Stimulated activated effector memory CD8-positive, alpha-beta T cell treated with anti-CD3 and anti-CD28 coated beads, Interleukin-12 subunit alpha, Interleukin-12 subunit beta, amount 100 ng/mL, for 72 hours (primary cell): ENCODE data around the gene NMT1.
"Not testable (repeated sequence)": the region's sequence is repeated elsewhere in the genome, so short reads cannot be mapped to it uniquely, and the experiment has no call there.

Experiments used
- ATAC-seq: fragments of 150-1000 bp; cut with Tn5 transposase; 2 replicates; pipeline ENCODE4 v1.10.0; 2021
- DNase-seq, 2 donors: peaks; one replicate each; pipeline ENCODE4 v3.0.0; 2021 to 2022; ENCODE audit warnings: low spot score in 2 of 2
- H3K27ac Mint-ChIP-seq: one replicate; pipeline ENCODE4 v1.8.0; 2022; ENCODE audit warnings: mild to moderate bottlenecking, mixed read lengths
- H3K36me3 Mint-ChIP-seq: one replicate; pipeline ENCODE4 v1.8.0; 2022; ENCODE audit warnings: mild to moderate bottlenecking, mixed read lengths
- H3K4me1 Mint-ChIP-seq: one replicate; pipeline ENCODE4 v1.8.0; 2022; ENCODE audit warnings: mixed read lengths
- H3K4me3 Mint-ChIP-seq: one replicate; pipeline ENCODE4 v1.8.0; 2022; ENCODE audit warnings: mild to moderate bottlenecking, mixed read lengths
- H3K9me3 Mint-ChIP-seq: one replicate; pipeline ENCODE4 v1.8.0; 2022; ENCODE audit warnings: mixed read lengths

NMT1 gene

DNA sequence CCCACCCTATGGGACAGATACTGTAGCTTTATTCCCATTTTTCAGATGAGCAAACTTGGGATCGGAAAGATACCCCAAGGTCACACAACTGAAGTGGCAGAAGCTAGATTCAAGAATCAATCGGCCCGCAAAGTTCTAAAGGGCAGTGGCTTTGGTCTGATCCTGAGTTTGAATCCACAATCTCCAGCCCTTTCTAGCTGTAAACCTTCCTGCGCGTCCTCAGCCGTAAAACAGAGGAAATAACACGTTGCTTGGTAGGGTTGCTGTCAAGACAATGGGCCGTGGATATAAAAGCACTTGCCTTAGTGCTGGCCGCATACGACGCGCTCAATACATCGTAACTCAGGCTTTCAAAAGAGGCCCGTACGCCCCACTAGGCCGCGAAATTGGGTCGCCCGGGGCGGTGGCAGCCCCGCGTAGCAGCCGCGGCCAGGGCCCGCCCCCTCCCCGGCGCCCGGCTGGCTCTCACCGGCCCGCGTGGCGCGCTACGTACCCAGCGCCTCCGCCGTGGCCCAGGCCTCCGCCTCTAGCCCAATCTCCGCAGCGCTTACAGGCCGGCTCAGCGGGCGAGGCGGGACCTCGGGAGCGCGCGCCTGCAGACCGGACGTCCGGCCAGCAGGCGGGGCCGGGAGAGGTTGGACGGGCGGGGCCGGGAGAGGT, 9.9 kb upstream of the NMT1 start, which contains the start of gene DCAKD:
Gene DCAKD (minus strand): TSS at position 573 of the 660 bp plus-strand sequence. CDS start 16,747 bp downstream, outside the sequence.
- peak; percentile 84 to 91 for DNase-seq
- Mint-ChIP-seq H3K4me1 (peaks cover 34% of the 10 kb centered on the region), H3K9me3 (no peaks in the 10 kb centered on the region), H3K27ac (peak within 1 kb of the TSS; percentile 98), H3K36me3 (peaks cover 16% of the 10 kb centered on the region), H3K4me3 (peak within 1 kb of the TSS; percentile 95)
- peak; percentile 98 for ATAC-seq

DNA sequence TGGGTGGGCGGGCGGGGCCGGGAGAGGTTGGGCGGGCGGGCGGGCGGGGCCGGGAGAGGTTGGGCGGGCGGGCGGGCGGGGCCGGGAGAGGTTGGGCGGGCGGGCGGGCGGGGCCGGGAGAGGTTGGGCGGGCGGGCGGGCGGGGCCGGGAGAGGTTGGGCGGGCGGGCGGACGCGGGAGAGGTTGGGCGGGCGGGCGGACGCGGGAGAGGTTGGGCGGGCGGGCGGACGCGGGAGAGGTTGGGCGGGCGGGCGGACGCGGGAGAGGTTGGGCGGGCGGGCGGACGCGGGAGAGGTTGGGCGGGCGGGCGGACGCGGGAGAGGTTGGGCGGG, 9.4 kb upstream of the NMT1 start:
- not testable (repeated sequence) for H3K9me3 Mint-ChIP-seq, H3K27ac Mint-ChIP-seq, ATAC-seq, DNase-seq
- Mint-ChIP-seq H3K4me1 (peaks cover 30% of the 10 kb centered on the region), H3K36me3 (peaks cover 16% of the 10 kb centered on the region), H3K4me3 (peak overlapping the region; percentile 95)

DNA sequence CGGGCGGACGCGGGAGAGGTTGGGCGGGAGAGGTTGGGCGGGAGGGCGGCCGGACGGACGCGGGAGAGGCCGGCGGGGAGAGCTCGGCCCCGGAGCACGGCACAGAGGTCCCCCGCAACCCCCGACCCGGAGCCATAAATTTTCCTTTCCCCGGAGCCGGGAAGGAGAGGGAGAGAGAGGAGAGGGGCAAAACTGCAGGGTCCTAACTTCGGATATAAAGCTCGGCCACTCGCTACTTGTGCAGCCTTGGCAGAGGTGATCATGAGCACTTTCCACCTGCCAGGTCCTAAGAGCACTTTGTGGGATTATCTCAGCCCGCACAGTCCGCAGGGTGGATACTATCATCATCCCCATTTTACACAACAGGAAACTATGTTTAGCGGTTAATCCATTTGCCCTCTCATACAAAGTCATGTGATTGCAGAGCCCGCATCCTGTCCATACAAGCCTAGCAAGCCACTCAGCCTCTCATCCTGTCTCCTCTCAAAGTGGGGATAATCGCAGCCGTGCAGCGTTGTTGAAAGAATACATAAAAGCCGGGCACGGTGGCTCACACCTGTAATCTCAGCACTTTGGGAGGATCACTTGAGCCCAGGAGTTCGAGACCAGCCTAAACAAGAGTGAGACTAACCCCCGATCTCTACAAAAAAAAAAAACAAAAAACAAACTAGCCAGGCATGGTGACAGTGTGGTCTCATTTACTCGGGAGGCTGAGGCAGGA, 8.9 kb upstream of the NMT1 start:
- peak overlapping the region; percentile 86 for H3K27ac Mint-ChIP-seq
- DNase-seq (peak; percentile 17 to 77), ATAC-seq (peak; percentile 67)
- H3K9me3 Mint-ChIP-seq: no peaks in the 10 kb centered on the region
- peaks cover 26% of the 10 kb centered on the region for H3K4me1 Mint-ChIP-seq
- H3K4me3 Mint-ChIP-seq: peak overlapping the region; percentile 66
- H3K36me3 Mint-ChIP-seq: peaks cover 20% of the 10 kb centered on the region

DNA sequence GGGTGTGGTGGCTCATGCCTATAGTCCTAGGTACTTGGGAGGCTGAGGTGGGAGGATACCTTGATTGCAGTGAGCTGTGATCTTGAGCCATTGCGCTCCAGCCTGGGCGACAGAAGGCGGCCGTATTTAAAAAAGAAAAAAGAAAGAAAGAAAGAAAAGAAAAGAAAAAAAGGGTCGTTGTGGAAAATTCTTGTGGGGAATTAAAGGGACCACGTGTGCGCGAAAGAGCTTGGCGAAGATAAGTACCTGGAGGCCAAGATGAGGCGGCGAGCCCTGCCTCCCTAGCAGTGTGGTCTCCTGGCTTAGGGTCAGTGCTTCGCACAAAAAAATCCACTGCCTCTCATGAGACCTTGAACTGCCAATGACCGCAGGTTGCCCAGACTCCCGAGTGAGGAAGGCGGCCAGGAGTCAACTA, 728 bp upstream of the NMT1 start:
- ATAC-seq: peak; percentile 0
- Mint-ChIP-seq H3K4me3 (peak overlapping the region; percentile 97), H3K4me1 (peaks cover 46% of the 10 kb centered on the region), H3K9me3 (no peaks in the 10 kb centered on the region), H3K36me3 (peaks cover 38% of the 10 kb centered on the region), H3K27ac (peak overlapping the region; percentile 99)
- no peak for DNase-seq

DNA sequence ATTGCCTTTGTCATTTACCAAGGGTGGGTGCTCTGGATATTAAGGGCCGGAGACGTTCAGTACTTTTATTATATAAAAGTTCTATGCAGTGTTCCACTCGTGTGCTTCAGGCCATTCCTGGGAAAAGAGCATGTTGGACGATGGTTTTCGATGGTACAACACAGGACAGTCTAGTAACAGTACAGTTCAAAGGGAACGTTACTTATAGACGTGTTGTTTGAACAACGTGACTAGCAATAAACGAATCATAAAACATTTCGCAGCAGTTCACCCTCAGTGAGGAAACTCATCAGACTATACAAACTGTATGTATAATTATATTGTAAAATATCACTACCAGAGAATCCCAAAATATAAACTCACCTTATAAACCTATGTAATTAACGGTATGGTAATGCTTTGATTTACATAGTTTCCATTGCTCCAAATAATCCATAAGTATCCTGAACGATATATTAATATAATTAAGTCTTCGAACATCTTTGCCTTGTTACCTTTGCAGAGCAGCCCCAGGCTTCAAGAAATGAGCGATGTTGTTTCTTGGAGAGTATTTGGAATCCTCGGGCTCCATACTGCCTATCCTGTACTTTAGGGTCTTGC, 589 bp downstream of the NMT1 start:
- peak overlapping the region; percentile 97 for H3K4me3 Mint-ChIP-seq
- DNase-seq: no peak
- H3K4me1 Mint-ChIP-seq: peaks cover 41% of the 10 kb centered on the region

DNA sequence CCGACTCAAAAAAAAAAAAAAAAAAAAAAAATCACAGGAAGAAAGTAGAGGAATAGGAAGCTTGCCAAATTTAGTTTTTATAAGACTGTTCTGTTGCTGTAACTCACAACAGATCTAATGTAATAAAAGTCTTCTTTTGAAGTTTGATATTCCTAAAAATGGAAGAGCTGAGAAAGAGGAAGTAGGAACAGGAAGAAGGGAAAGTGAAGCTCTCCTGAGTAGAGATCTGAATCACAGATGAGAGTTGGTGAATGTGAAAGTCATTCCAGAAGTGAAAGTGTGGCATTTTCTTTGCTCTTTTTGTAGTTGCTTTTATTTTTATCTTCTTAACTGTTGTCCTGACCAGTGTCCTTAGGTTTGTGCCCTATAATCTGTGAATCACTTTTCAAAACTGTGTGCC, 2.1 kb downstream of the NMT1 start:
- Mint-ChIP-seq H3K9me3 (no peaks in the 10 kb centered on the region), H3K4me1 (peaks cover 41% of the 10 kb centered on the region), H3K27ac (peak overlapping the region; percentile 34), H3K36me3 (peaks cover 43% of the 10 kb centered on the region), H3K4me3 (peak overlapping the region; percentile 97)
- no peak for ATAC-seq
- DNase-seq: no peak

More for the DNA sequence above, 589 bp downstream of the NMT1 start:
- peak overlapping the region; percentile 99 for H3K27ac Mint-ChIP-seq
- ATAC-seq: no peak
- H3K36me3 Mint-ChIP-seq: peaks cover 39% of the 10 kb centered on the region
- no peaks in the 10 kb centered on the region for H3K9me3 Mint-ChIP-seq

DNA sequence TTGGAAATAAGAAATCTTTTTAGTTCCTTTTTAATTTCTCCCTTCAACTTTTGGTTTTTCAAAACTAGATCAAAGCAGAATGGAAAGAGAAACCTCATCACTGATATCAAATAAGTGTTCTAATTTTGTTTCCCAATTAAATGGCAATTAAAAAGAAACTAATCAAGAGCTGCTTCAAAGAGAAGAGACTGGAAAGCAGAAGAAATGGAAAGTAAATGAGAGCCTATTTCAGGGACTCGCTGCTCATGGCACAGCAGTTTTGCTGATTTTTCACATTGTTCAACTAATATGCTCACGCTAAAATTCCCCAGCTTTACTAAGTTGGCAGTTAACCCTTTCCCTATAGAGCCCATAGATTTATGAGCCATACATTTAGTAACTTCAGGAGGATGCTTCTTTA, 6.5 kb downstream of the NMT1 start:
- ATAC-seq (no peak), DNase-seq (no peak)
- Mint-ChIP-seq H3K9me3 (no peaks in the 10 kb centered on the region), H3K4me1 (peaks cover 18% of the 10 kb centered on the region), H3K36me3 (peaks cover 69% of the 10 kb centered on the region), H3K27ac (no peak overlapping the region), H3K4me3 (no peak overlapping the region)

DNA sequence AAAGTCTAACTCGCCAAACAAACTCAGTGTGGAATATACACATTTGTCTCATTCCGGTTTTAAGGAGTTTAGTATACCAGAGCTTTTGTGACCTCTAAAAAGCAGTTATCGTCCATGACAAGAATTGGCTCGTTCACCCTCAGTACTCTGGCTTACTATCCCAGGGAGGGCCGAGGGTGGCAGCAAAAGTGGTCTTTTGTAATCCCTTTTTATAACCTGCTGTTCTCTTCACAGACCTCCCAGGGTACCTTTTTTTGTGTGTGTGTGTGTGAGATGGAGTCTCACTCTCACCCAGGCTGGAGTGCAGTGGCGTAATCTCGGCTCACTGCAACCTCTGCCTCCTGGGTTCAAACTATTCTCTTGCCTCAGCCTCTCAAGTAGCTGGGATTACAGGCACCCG, 8.9 kb downstream of the NMT1 start:
- H3K27ac Mint-ChIP-seq: no peak overlapping the region
- H3K4me1 Mint-ChIP-seq: peaks cover 5% of the 10 kb centered on the region
- H3K36me3 Mint-ChIP-seq: peaks cover 79% of the 10 kb centered on the region
- H3K9me3 Mint-ChIP-seq: no peaks in the 10 kb centered on the region
- DNase-seq: no peak
- no peak for ATAC-seq
- no peak overlapping the region for H3K4me3 Mint-ChIP-seq

DNA sequence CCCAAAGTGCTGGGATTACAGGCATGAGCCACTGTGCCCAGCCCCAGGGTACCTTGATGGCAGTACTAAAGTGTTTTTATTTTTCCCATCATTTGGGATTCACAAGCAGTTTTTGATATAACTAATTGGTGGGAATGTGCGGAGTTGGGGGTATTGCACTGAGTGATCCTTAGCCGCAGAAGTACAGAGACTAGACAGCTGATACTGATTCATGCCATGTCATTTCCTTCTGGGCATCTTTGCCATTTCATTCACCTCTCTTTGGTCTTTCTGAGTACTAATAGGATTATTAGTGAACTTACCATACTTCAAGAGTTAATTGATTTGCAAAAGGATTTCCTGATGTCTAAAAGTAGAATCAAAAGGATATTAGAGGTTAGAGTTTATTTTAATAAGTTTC, 9.7 kb downstream of the NMT1 start:
- Mint-ChIP-seq H3K27ac (no peak overlapping the region), H3K4me3 (no peak overlapping the region), H3K4me1 (peaks cover 5% of the 10 kb centered on the region), H3K36me3 (peaks cover 87% of the 10 kb centered on the region), H3K9me3 (no peaks in the 10 kb centered on the region)
- no peak for DNase-seq
- ATAC-seq: no peak

DNA sequence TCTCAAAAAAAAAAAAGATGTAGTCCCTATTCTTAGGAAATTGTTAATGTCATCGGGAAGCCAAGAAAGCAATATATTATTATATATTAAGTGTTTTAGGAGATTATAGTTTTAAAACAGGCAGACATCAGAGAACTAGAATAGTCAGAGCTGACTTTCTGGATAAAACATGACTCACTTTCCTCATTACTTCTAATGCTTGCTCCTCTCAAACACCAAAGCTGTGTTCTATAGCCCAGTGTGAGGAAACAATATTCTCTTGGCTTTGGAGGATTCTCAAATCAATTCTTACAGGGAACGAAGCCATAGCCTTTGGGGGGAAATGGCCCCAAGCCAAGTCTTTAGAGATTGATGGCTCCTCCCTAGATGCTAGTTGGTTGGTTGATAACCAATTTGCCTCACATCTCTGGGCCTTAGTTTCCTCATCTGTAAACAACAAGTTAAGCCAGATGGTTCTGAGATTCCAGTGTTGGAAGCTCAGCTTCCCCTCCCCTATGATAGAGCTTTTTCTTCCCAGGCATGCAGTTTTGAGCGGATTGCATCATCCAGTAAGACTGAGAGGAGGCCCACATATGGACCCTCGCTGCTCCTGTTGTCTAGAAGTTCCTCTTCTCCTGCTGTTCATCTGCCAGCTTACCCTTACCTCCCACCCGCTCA, 12.4 kb downstream of the NMT1 start:
- peaks cover 23% of the 10 kb centered on the region for H3K4me1 Mint-ChIP-seq
- ATAC-seq: no peak
- H3K36me3 Mint-ChIP-seq: peaks cover 89% of the 10 kb centered on the region
- H3K4me3 Mint-ChIP-seq: no peak overlapping the region
- H3K27ac Mint-ChIP-seq: peak overlapping the region; percentile 38
- no peak for DNase-seq
- H3K9me3 Mint-ChIP-seq: no peaks in the 10 kb centered on the region

DNA sequence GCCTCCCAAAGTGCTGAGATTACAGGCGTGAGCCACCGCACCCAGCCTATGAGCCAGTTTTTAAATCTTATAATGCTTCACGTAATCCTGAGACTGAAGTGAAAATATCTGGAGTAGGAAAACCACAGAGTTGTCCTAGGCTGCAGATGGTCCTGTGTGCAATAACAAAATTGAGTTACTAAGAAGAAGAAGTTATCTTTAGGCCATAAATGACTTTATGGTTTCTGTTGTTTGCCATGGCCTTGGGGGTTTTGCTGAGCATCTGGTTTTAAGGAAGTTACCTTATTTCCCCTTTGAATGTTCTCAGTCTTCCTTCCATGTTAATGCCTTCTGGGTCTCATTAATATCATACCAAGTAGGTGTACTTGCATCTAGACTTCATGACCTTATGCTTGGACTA, 16.5 kb downstream of the NMT1 start:
- Mint-ChIP-seq H3K4me3 (no peak overlapping the region), H3K27ac (peak overlapping the region; percentile 63), H3K36me3 (peaks cover 87% of the 10 kb centered on the region)

DNA sequence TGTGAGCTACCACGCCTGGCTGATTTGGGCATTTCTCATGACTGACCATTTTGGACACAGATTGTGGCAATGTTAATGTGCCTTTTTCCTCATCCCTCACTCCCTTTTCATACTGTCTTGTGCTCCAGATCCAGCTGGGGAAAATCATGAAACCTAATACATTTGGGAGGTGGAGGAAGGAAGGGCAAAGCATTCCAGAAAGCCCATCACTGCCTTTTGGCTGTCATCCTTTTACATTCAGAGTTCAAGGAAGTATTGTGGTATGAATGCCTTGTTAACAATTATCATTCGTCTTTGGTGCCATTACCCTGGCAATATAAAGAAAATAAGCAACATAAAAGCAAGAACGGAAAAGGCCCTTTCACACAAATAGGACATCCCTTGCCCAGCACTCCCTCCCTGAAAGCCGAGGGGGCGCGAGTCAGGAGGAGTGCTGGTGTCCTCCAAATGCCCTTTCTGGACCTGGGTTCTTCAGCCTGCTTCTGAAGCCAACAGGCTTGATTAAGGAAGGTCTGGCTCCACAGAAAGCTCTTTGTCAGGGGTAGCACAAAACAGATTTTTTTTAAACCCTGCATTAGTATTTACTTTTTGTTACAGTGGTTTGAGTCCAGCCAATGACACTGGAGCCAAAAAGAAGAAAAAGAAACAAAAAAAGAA, 20.1 kb downstream of the NMT1 start:
- no peak overlapping the region for H3K27ac Mint-ChIP-seq
- peaks cover 17% of the 10 kb centered on the region for H3K4me1 Mint-ChIP-seq
- DNase-seq (no peak), ATAC-seq (no peak)
- H3K9me3 Mint-ChIP-seq: no peaks in the 10 kb centered on the region
- no peak overlapping the region for H3K4me3 Mint-ChIP-seq
- peaks cover 87% of the 10 kb centered on the region for H3K36me3 Mint-ChIP-seq

More for the DNA sequence above, 16.5 kb downstream of the NMT1 start:
- ATAC-seq (peak; percentile 75), DNase-seq (no peak)
- no peaks in the 10 kb centered on the region for H3K9me3 Mint-ChIP-seq
- H3K4me1 Mint-ChIP-seq: peaks cover 23% of the 10 kb centered on the region

DNA sequence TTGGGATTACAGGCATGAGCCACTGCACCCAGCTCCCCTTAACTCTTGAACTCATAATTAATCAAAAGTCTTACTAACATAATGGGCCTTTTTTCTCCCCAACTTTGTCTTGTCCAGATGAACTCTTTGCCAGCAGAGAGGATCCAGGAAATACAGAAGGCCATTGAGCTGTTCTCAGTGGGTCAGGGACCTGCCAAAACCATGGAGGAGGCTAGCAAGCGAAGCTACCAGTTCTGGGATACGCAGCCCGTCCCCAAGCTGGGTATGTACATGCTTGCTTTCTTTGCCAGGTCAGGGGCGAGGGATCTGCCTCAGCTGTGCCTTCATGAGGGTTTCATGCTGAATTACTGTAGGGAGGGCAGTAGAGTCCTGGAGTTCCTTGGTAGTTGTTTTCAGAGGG, 25.3 kb downstream of the NMT1 start:
- Mint-ChIP-seq H3K27ac (no peak overlapping the region), H3K9me3 (no peaks in the 10 kb centered on the region), H3K36me3 (peaks cover 100% of the 10 kb centered on the region), H3K4me1 (no peaks in the 10 kb centered on the region), H3K4me3 (no peak overlapping the region)
- no peak for DNase-seq
- ATAC-seq: no peak

DNA sequence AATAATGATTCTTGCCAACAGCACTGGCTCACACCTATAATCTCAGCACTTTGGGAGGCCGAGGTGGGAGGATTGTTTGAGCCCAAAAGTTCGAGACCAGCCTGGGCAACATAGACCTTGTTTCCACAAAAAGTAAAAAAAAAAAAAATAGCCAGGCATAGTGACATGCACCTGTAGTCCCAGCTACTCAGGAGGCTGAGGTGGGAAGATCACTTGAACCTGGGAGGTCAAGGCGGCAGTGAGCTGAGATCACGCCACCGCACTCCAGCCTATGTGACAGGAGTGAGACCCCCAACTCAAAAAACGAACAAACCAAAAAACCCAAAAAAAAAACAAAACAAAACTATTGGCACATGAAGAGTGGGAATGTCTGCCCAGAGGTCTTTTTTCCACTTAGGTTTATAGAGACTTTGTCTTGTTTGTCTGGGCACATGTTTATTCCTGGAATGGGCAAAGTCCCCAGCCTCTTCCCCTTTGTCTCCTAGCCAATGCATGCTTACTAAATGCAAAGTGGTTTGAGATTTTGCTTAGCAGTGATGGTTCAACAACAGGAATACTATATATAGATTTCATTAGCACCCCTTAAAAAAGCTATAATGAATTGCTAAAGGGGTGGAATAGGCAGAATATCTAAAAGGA, 25.9 kb downstream of the NMT1 start:
- DNase-seq (no peak), ATAC-seq (no peak)
- Mint-ChIP-seq H3K4me1 (no peaks in the 10 kb centered on the region), H3K4me3 (no peak overlapping the region), H3K36me3 (peaks cover 100% of the 10 kb centered on the region), H3K9me3 (no peaks in the 10 kb centered on the region), H3K27ac (no peak overlapping the region)
